K562 (cell line): ENCODE results near the gene KIZ. TPM values are rescaled to one million over a fixed set of nuclear protein-coding genes. Genes with fewer than 3 reads are reported as not detected.

Experiments
- ATAC-seq: fragments of 200-7000 bp; cut with Tn5 transposase; 3 replicates; pipeline ENCODE4 v1.9.1; 2020; ENCODE audit warnings: moderate library complexity
- BruUV-seq: library from RNA; stranded (reverse); fragments of 400-500 nt; replicated peaks from 2 replicates; lab custom pipeline; 2021; lab: Mats Ljungman, UMichigan
- CTCF ChIA-PET: fragments of 300-600 bp; formaldehyde crosslinking; extraction: SDS; loops from one replicate; lab custom pipeline; 2021; ENCODE audit warnings: low intra/inter-chr PET ratio; lab: Yijun Ruan, JAX
- POLR2A ChIA-PET: fragments of 300-600, 350-650 bp; sonication (Branson Sonifier 250); formaldehyde crosslinking; extraction: SDS; loops from one replicate; lab custom pipeline; 2021; ENCODE audit warnings: antibody characterized with exemption, inconsistent platforms; lab: Yijun Ruan, JAX
- DNase-seq, 4 experiments: peaks; one replicate each; pipeline versions ENCODE4 v3.0.0 to v3.0.0-alpha.2; 2011 to 2018; ENCODE audit warnings: low spot score in 3 of 4, mixed read lengths in 3 of 4; ENCODE audit errors: extremely low read depth in 1 of 4
- FAIRE-seq: peaks from 2 replicates; lab custom pipeline; 2011; peaks lifted over from hg19 to GRCh38; lab: Jason Lieb, UNC
- H2AFZ ChIP-seq: 2 replicates; pipeline ENCODE4 v1.6.0; 2011; ENCODE audit warnings: low read depth, low read length, control low read depth, inconsistent platforms
- H3K27ac ChIP-seq: fragments of 200-600 bp; 3 replicates; pipeline ENCODE4 v1.8.0; 2011; ENCODE audit warnings: low read depth, mild to moderate bottlenecking, control low read depth, inconsistent platforms, low read length, moderate library complexity, mixed read lengths; ENCODE audit errors: extremely low read depth
- H3K27me3 ChIP-seq, 2 experiments: fragments of 300-600 bp in 1 of 2; 2 replicates in 1 of 2; 3 replicates in 1 of 2; pipeline versions ENCODE4 v1.6.0 to v1.8.0; 2011; ENCODE audit warnings: inconsistent platforms in 2 of 2, low read length in 2 of 2, mild to moderate bottlenecking in 1 of 2, mixed read lengths in 1 of 2, moderate library complexity in 1 of 2; ENCODE audit not compliant: control insufficient read depth in 2 of 2, insufficient read depth in 2 of 2
- H3K36me3 ChIP-seq: fragments of 300-600 bp; 3 replicates; pipeline ENCODE4 v1.8.0; 2011; ENCODE audit warnings: mild to moderate bottlenecking, low read length, inconsistent platforms; ENCODE audit not compliant: control insufficient read depth, insufficient read depth
- H3K4me1 ChIP-seq, 2 experiments: fragments of 200-600 bp in 1 of 2; replicated peaks in 1 of 2; 2 replicates in 1 of 2; 3 replicates in 1 of 2; pipeline versions ENCODE4 v1.5.1 to v1.8.0; 2011; ENCODE audit warnings: inconsistent platforms in 2 of 2, low read length in 2 of 2, mild to moderate bottlenecking in 1 of 2, mixed read lengths in 1 of 2, moderate library complexity in 1 of 2; ENCODE audit not compliant: control insufficient read depth in 2 of 2, insufficient read depth in 2 of 2
- H3K4me2 ChIP-seq: 2 replicates; pipeline ENCODE4 v1.6.1; 2011; ENCODE audit warnings: low read length, control low read depth, inconsistent platforms, mixed read lengths; ENCODE audit not compliant: insufficient read depth
- H3K4me3 ChIP-seq: fragments of 200-600 bp; sonication (generic), shearing (Covaris generic); 2 replicates; pipeline ENCODE4 v1.5.1; 2016; ENCODE audit warnings: control low read depth, inconsistent platforms
- H3K79me2 ChIP-seq: fragments of 200-600 bp; 3 replicates; pipeline ENCODE4 v1.8.0; 2011; ENCODE audit warnings: low read length, inconsistent platforms; ENCODE audit not compliant: control insufficient read depth, insufficient read depth
- H3K9ac ChIP-seq, 2 experiments: 2 replicates each; pipeline versions ENCODE4 v1.6.0 to v1.6.1; 2011; ENCODE audit warnings: low read depth in 2 of 2, low read length in 2 of 2, control low read depth in 1 of 2, inconsistent platforms in 1 of 2, mild to moderate bottlenecking in 1 of 2, mixed read lengths in 1 of 2; ENCODE audit not compliant: insufficient read depth in 1 of 2
- H3K9me1 ChIP-seq: one replicate; pipeline ENCODE4 v1.6.0; 2011; ENCODE audit warnings: inconsistent platforms, mild to moderate bottlenecking, low read length, moderate library complexity; ENCODE audit not compliant: control insufficient read depth, insufficient read depth
- H3K9me3 ChIP-seq: replicated peaks from 2 replicates; pipeline ENCODE4 v1.5.1; 2011; ENCODE audit warnings: low read depth, low read length, inconsistent platforms; ENCODE audit not compliant: control insufficient read depth, insufficient read depth
- H4K20me1 ChIP-seq: replicated peaks from 2 replicates; pipeline ENCODE4 v1.6.1; 2011; ENCODE audit warnings: low read length, inconsistent platforms, mixed read lengths; ENCODE audit not compliant: control insufficient read depth, insufficient read depth
- CHD4 ChIP-seq: fragments of 200-600 bp; sonication (generic); IDR thresholded peaks from 3 replicates; pipeline ENCODE4 v1.6.1; 2012; ENCODE audit warnings: low read depth, mild to moderate bottlenecking, mixed read lengths, low read length, inconsistent platforms; ENCODE audit not compliant: insufficient read depth, insufficient replicate concordance, poor library complexity, severe bottlenecking
- ELK3 ChIP-seq: fragments of 450-650 bp; formaldehyde crosslinking; IDR thresholded peaks from 2 replicates; pipeline ENCODE4 v1.4.0; 2020; ENCODE audit warnings: mild to moderate bottlenecking
- NONO ChIP-seq, 2 experiments: fragments of 200-400 bp in 1 of 2; fragments of 450-650 bp in 1 of 2; formaldehyde crosslinking in 1 of 2; IDR thresholded peaks; 2 replicates each; pipeline ENCODE4 v1.6.1; 2017; ENCODE audit warnings: low read depth in 2 of 2, mild to moderate bottlenecking in 2 of 2, moderate library complexity in 2 of 2, low read length in 1 of 2
- RFX1 ChIP-seq: fragments of 450-650 bp; IDR thresholded peaks from 2 replicates; pipeline ENCODE4 v1.6.1; 2016; ENCODE audit warnings: mild to moderate bottlenecking, moderate library complexity
- SMAD3 ChIP-seq: fragments of 450-650 bp; formaldehyde crosslinking; conservative IDR thresholded peaks from 2 replicates; pipeline ENCODE4 v1.4.0; 2020; ENCODE audit warnings: mild to moderate bottlenecking
- TBL1XR1 ChIP-seq, 2 experiments: IDR thresholded peaks; 2 replicates each; pipeline ENCODE4 v1.6.1; 2012; ENCODE audit warnings: improper control_type of control experiment in 2 of 2, low read length in 2 of 2, mild to moderate bottlenecking in 1 of 2
- TCF7 ChIP-seq: sonication (generic); IDR thresholded peaks from 2 replicates; pipeline ENCODE4 v1.6.1; 2016; ENCODE audit warnings: antibody characterized with exemption, borderline replicate concordance
- ZNF165 ChIP-seq: fragments of 250-450 bp; sonication (Bioruptor Pico); IDR thresholded peaks from 2 replicates; pipeline ENCODE4 v1.4.0; 2020; ENCODE audit warnings: borderline replicate concordance
- WGBS: fragments of 100-300 bp; shearing (Covaris generic); methylation state at CpG from one replicate; pipeline ENCODE4 v1.1.6; 2016; ENCODE audit warnings: low coverage, mixed read lengths; ENCODE audit not compliant: insufficient coverage; ENCODE audit errors: missing lambda C conversion rate; 5-methylcytosine and 5-hydroxymethylcytosine counted together
- in situ Hi-C: fragments of 300-500 bp; cut with MboI; formaldehyde crosslinking; loops from 4 replicates; pipeline ENCODE4 v1.15.0; 2018; ENCODE audit warnings: inconsistent platforms, mixed read lengths
- intact Hi-C: fragments of 100-400 bp; cut with micrococcal nuclease; formaldehyde crosslinking; loops from 2 replicates; pipeline ENCODE4 v1.14.2; 2022
- polyA plus RNA-seq, 8 experiments: library from polyadenylated mRNA; depleted of rRNA in 4 of 8; stranded (reverse) in 5 of 8; unstranded in 3 of 8; fragments of >200 nt; fragmentation: Nextera tagmentation in 2 of 8; fragmentation: Illumina TruSeq in 1 of 8; extraction: Ambion mirVana in 2 of 8; extraction: Trizol in 1 of 8; gene quantifications; 2 replicates each; pipeline versions ENCODE4 v1.2.1 to v1.2.3, GENCODE V29; 2011 to 2014; ENCODE audit warnings: inconsistent platforms in 1 of 8, missing spikeins in 1 of 8
- total RNA-seq, 7 experiments: library from RNA; depleted of rRNA in 6 of 7; stranded (reverse); fragments of >200 nt in 6 of 7; fragmentation: Illumina TruSeq in 2 of 7; extraction: Trizol in 2 of 7; gene quantifications; 2 replicates each; pipeline versions ENCODE4 v1.2.1 to v1.2.3, GENCODE V29; 2011 to 2021; ENCODE audit warnings: low replicate concordance in 1 of 7

The KIZ gene
- total and polyA plus RNA-seq, 9 of the 15 experiments (the other 6 are each of a cell fraction or from before 2014, with no cell fraction given) = 4.9 to 21.1 (median 13.5) TPM

GRCh38 chr20:21234324-21234723, 108.4 kb downstream of the KIZ start:
- Histone ChIP-seq H3K4me3 (no peak overlapping the region), H3K9ac (no peak overlapping the region), H3K79me2 (no peaks in the 10 kb centered on the region), H3K27ac (no peak overlapping the region), H3K4me1 (no peaks in the 10 kb centered on the region), H3K9me1 (no peaks in the 10 kb centered on the region), H2AFZ (no peak overlapping the region), H3K36me3 (no peaks in the 10 kb centered on the region)
- no peak for ATAC-seq
- CTCF ChIA-PET = interaction anchor here (1.3 kb wide), 1 partner anchor 392 kb away, joined by 4 read pairs; no protein-coding TSS in a partner anchor
- intact Hi-C loops = loop anchor here (5.0 to 10.0 kb wide), 2 partner anchors 180 to 372 kb away; no protein-coding TSS in a partner anchor
- no peak for TF ChIP-seq TBL1XR1 (IDR thresholded peaks at IDR 0.05; ENCODE audit: low read length in 2 of 2)
- no peak for TF ChIP-seq ZNF165 (CRISPR knock-in tag)
- no peak for TF ChIP-seq SMAD3
- no peak for TF ChIP-seq CHD4
- TF ChIP-seq RFX1 = no peak
- no peak for TF ChIP-seq NONO (IDR thresholded peaks at IDR 0.05; ENCODE audit: low read depth in 2 of 2, low read length in 1 of 2)
- no peak for TF ChIP-seq ELK3 (CRISPR knock-in tag)
- TF ChIP-seq TCF7 = no peak
- TF ChIP-seq, all 486 proteins: peak for 0
- 77% methylated on average over 3 of the region's 5 CpGs for WGBS
- no peaks in the 10 kb centered on the region for H4K20me1 ChIP-seq
- no peak for DNase-seq
- POLR2A ChIA-PET = no interaction called here
- no peak for FAIRE-seq
- no TSS peak for BruUV-seq
- H3K9me3 ChIP-seq = no peaks in the 10 kb centered on the region
- no peaks in the 10 kb centered on the region for H3K27me3 ChIP-seq
- no peak overlapping the region for H3K4me2 ChIP-seq
- in situ Hi-C loops = no loop called here
